ENCODE results near the gene PLCXD3. TPM values are rescaled to one million over a fixed set of nuclear protein-coding genes. Genes with fewer than 3 reads are reported as not detected.

Gene PLCXD3
- total and polyA plus RNA-seq, 9 of the 15 experiments (the other 6 are each of a cell fraction or from before 2014, with no cell fraction given), result not detected

- in situ Hi-C loops (cut with MboI), result no loop called here
Observed at GRCh38 chr5:41363343-41363986, 146.9 kb downstream of the PLCXD3 start.

More at GRCh38 chr5:41363343-41363986, 146.9 kb downstream of the PLCXD3 start:
- H2AFZ ChIP-seq (ENCODE audit: low read depth, low read length), result no peak overlapping the region
- H3K9me3 ChIP-seq (replicated peaks; ENCODE audit: control insufficient read depth, insufficient read depth, low read depth, low read length), result no peaks in the 10 kb centered on the region; the same call in 1 of the 2 replicates
- ChIA-PET POLR2A (no interaction called here), CTCF (ENCODE audit: low intra/inter-chr PET ratio) (no interaction called here)
- H3K4me1 ChIP-seq (replicated peaks in 1 of 2; ENCODE audit: control insufficient read depth in 2 of 2, insufficient read depth in 2 of 2, low read length in 2 of 2), result no peaks in the 10 kb centered on the region
- DNase-seq (ENCODE audit: extremely low read depth in 1 of 4, low spot score in 3 of 4), result no peak
- FAIRE-seq, result no peak
- H3K79me2 ChIP-seq (ENCODE audit: control insufficient read depth, insufficient read depth, low read length), result no peaks in the 10 kb centered on the region
- no peak overlapping the region for H3K9ac ChIP-seq (ENCODE audit: insufficient read depth in 1 of 2, low read depth in 2 of 2, low read length in 2 of 2)
- H3K27me3 ChIP-seq (ENCODE audit: control insufficient read depth in 2 of 2, insufficient read depth in 2 of 2, low read length in 2 of 2), result no peaks in the 10 kb centered on the region
- H3K36me3 ChIP-seq (ENCODE audit: control insufficient read depth, insufficient read depth, low read length), result no peaks in the 10 kb centered on the region
- 11% methylated on average over 1 of the region's 1 CpG for WGBS (ENCODE audit: insufficient coverage, low coverage, missing lambda C conversion rate)
- H3K4me2 ChIP-seq (ENCODE audit: insufficient read depth, low read length), result no peak overlapping the region
- ATAC-seq, result no peak
- no peaks in the 10 kb centered on the region for H4K20me1 ChIP-seq (replicated peaks; ENCODE audit: control insufficient read depth, insufficient read depth, low read length)
- intact Hi-C loops (cut with micrococcal nuclease), result no loop called here
- no TSS peak for BruUV-seq (replicated peaks)
- H3K4me3 ChIP-seq, result no peak overlapping the region
- TF ChIP-seq NFYB (IDR thresholded peaks at IDR 0.05; ENCODE audit: extremely low read depth, insufficient read length) (no peak), CEBPZ (IDR thresholded peaks at IDR 0.05; ENCODE audit: borderline replicate concordance, low read depth, low read length) (no peak), TSC22D4 (tag; IDR thresholded peaks at IDR 0.05) (no peak), GTF2A2 (tag; IDR thresholded peaks at IDR 0.05) (no peak), TFAM (CRISPR knock-in tag; conservative IDR thresholded peaks at IDR 0.05) (no peak), KLF13 (tag; IDR thresholded peaks at IDR 0.05; ENCODE audit: borderline replicate concordance, low read depth) (no peak), SIX5 (IDR thresholded peaks at IDR 0.05; ENCODE audit: borderline replicate concordance in 1 of 2, insufficient read depth in 1 of 2, low read depth in 1 of 2, low read length in 2 of 2) (no peak), ZNF583 (CRISPR knock-in tag; IDR thresholded peaks at IDR 0.05) (no peak), CREB1 (IDR thresholded peaks at IDR 0.05) (no peak), CREB1 (CRISPR knock-in tag; IDR thresholded peaks at IDR 0.05) (no peak), CHD2 (IDR thresholded peaks at IDR 0.05; ENCODE audit: low read depth, low read length) (no peak), TAF1 (IDR thresholded peaks at IDR 0.05; ENCODE audit: control insufficient read depth, extremely low read depth, insufficient read depth, low read length, severe bottlenecking) (no peak), ID3 (CRISPR knock-in tag; IDR thresholded peaks at IDR 0.05) (no peak), ID3 (tag; IDR thresholded peaks at IDR 0.05) (no peak)
- no peak overlapping the region for H3K27ac ChIP-seq (ENCODE audit: extremely low read depth, low read depth, low read length)
- no peaks in the 10 kb centered on the region for H3K9me1 ChIP-seq (ENCODE audit: control insufficient read depth, insufficient read depth, low read length)

All from K562 (cell line).